Hepatocyte (in vitro differentiated cells): Measurements from ENCODE around the gene PHOSPHO2.

ENCODE experiments used
- CTCF ChIP-seq: fragments of 200-600 bp; sonication (generic); IDR thresholded peaks from 2 replicates; pipeline ENCODE4 v1.5.1; 2016; ENCODE audit warnings: antibody characterized with exemption, mild to moderate bottlenecking; ENCODE audit not compliant: poor library complexity
- EZH2 ChIP-seq: fragments of 200-600 bp; sonication (generic); IDR thresholded peaks from 2 replicates; pipeline ENCODE4 v1.6.1; 2016; ENCODE audit warnings: antibody characterized with exemption, mild to moderate bottlenecking, borderline replicate concordance

GRCh38 chr2:169721016-169721415 is 26.7 kb downstream of the PHOSPHO2 start:
- TF ChIP-seq CTCF (no peak), EZH2 (no peak)
